ENCODE results near the gene ZFC3H1.

Gene ZFC3H1

GRCh38 chr12:71639341-71639760 lies 24.3 kb downstream of the ZFC3H1 start:
- DNase-seq (ENCODE audit: low spot score), result peak; percentile 38

GRCh38 chr12:71638499-71638898 lies 25.1 kb downstream of the ZFC3H1 start:
- no peak for DNase-seq (ENCODE audit: low spot score)

GRCh38 chr12:71636704-71637115 lies 26.9 kb downstream of the ZFC3H1 start:
- peak; percentile 68 for DNase-seq (ENCODE audit: low spot score)

GRCh38 chr12:71627438-71628002 lies 36.1 kb downstream of the ZFC3H1 start:
- no peak for DNase-seq (ENCODE audit: low spot score)

- DNase-seq (ENCODE audit: low spot score), result no peak
These were observed 36.9 kb downstream of the ZFC3H1 start for GRCh38 chr12:71626768-71627167.

GRCh38 chr12:71626098-71626497 lies 37.5 kb downstream of the ZFC3H1 start:
- DNase-seq (ENCODE audit: low spot score), result no peak

- DNase-seq (ENCODE audit: low spot score), result no peak
These were observed 38.2 kb downstream of the ZFC3H1 start for GRCh38 chr12:71625476-71625875.

- DNase-seq (ENCODE audit: low spot score), result no peak
These were observed 41.7 kb downstream of the ZFC3H1 start for GRCh38 chr12:71621938-71622337.

GRCh38 chr12:71610031-71610795 lies 53.4 kb downstream of the ZFC3H1 start:
- no peak for DNase-seq (ENCODE audit: low spot score)

- no peak for DNase-seq (ENCODE audit: low spot score)
These were observed 55.9 kb downstream of the ZFC3H1 start for GRCh38 chr12:71607494-71608330.

- DNase-seq (ENCODE audit: low spot score), result no peak
These were observed 58.6 kb downstream of the ZFC3H1 start for GRCh38 chr12:71605039-71605438.

- no peak for DNase-seq (ENCODE audit: low spot score)
These were observed 60.7 kb downstream of the ZFC3H1 start for GRCh38 chr12:71602761-71603577.

- DNase-seq (ENCODE audit: low spot score), result no peak
These were observed 62.1 kb downstream of the ZFC3H1 start for GRCh38 chr12:71601546-71601945.

- no peak for DNase-seq (ENCODE audit: low spot score)
These were observed 64.4 kb downstream of the ZFC3H1 start for GRCh38 chr12:71599210-71599609.

- DNase-seq (ENCODE audit: low spot score), result no peak
These were observed 69.3 kb downstream of the ZFC3H1 start for GRCh38 chr12:71594214-71594948.

- DNase-seq (ENCODE audit: low spot score), result no peak
These were observed 70.8 kb downstream of the ZFC3H1 start for GRCh38 chr12:71592841-71593240.

- peak; percentile 43 for DNase-seq (ENCODE audit: low spot score)
These were observed 72.0 kb downstream of the ZFC3H1 start for GRCh38 chr12:71591601-71592000.

- peak; percentile 41 for DNase-seq (ENCODE audit: low spot score)
These were observed 74.2 kb downstream of the ZFC3H1 start for GRCh38 chr12:71589478-71589881.

- no peak for DNase-seq (ENCODE audit: low spot score)
These were observed 76.6 kb downstream of the ZFC3H1 start for GRCh38 chr12:71587012-71587411.

GRCh38 chr12:71585218-71585617 lies 78.4 kb downstream of the ZFC3H1 start:
- DNase-seq (ENCODE audit: low spot score), result no peak

- no peak for DNase-seq (ENCODE audit: low spot score)
These were observed 79.3 kb downstream of the ZFC3H1 start for GRCh38 chr12:71584356-71584755.
